Parathyroid adenoma (tissue), 2 donors: ENCODE data around the gene TANGO2.
A peak's percentile ranks its signal among the peaks of the same experiment; 100 is the strongest.

ENCODE experiments used
- H2AFZ ChIP-seq: fragments of 300-600 bp; sonication (generic); one replicate; pipeline ENCODE4 v1.7.0; 2017; ENCODE audit warnings: antibody characterized with exemption, mild to moderate bottlenecking
- H3K27ac ChIP-seq: fragments of 300-600 bp; sonication (generic); one replicate; pipeline ENCODE4 v1.7.0; 2017
- H3K27me3 ChIP-seq: fragments of 300-600 bp; sonication (generic); one replicate; pipeline ENCODE4 v1.7.0; 2017; ENCODE audit warnings: low read length; ENCODE audit not compliant: control insufficient read depth, insufficient read depth
- H3K36me3 ChIP-seq: fragments of 300-600 bp; sonication (generic); one replicate; pipeline ENCODE4 v1.7.0; 2017; ENCODE audit warnings: low read length; ENCODE audit not compliant: control insufficient read depth, insufficient read depth
- H3K4me1 ChIP-seq: fragments of 300-600 bp; sonication (generic); one replicate; pipeline ENCODE4 v1.7.0; 2017; ENCODE audit warnings: control low read depth
- H3K4me2 ChIP-seq: fragments of 300-600 bp; sonication (generic); one replicate; pipeline ENCODE4 v1.7.0; 2017; ENCODE audit warnings: low read length
- H3K4me3 ChIP-seq: fragments of 300-600 bp; sonication (generic); one replicate; pipeline ENCODE4 v1.7.0; 2017; ENCODE audit warnings: low read depth, low read length
- H3K79me2 ChIP-seq: fragments of 300-600 bp; sonication (generic); one replicate; pipeline ENCODE4 v1.7.0; 2017; ENCODE audit warnings: control low read depth
- H3K9ac ChIP-seq: fragments of 300-600 bp; sonication (generic); one replicate; pipeline ENCODE4 v1.7.0; 2017; ENCODE audit warnings: mild to moderate bottlenecking
- H3K9me3 ChIP-seq: fragments of 300-600 bp; sonication (generic); one replicate; pipeline ENCODE4 v1.7.0; 2017; ENCODE audit warnings: low read length; ENCODE audit not compliant: control insufficient read depth
- CTCF ChIP-seq: fragments of 300-600 bp; sonication (generic); IDR thresholded peaks from one replicate; pipeline ENCODE4 v1.7.0; 2017; ENCODE audit warnings: antibody characterized with exemption, mild to moderate bottlenecking
- donor health status: primary hyperparathyroidism.

TANGO2 gene

GRCh38 chr22:20015187-20015625, 5.7 kb upstream of the TANGO2 start:
- Histone ChIP-seq H3K9ac (no peak overlapping the region), H3K4me3 (peak overlapping the region; percentile 22), H3K27me3 (no peaks in the 10 kb centered on the region), H3K4me2 (peak overlapping the region; percentile 53), H3K4me1 (peaks cover 11% of the 10 kb centered on the region), H3K79me2 (no peaks in the 10 kb centered on the region), H3K36me3 (no peaks in the 10 kb centered on the region), H3K9me3 (no peaks in the 10 kb centered on the region), H3K27ac (no peak overlapping the region), H2AFZ (no peak overlapping the region)
- TF ChIP-seq CTCF, result no peak

DNA sequence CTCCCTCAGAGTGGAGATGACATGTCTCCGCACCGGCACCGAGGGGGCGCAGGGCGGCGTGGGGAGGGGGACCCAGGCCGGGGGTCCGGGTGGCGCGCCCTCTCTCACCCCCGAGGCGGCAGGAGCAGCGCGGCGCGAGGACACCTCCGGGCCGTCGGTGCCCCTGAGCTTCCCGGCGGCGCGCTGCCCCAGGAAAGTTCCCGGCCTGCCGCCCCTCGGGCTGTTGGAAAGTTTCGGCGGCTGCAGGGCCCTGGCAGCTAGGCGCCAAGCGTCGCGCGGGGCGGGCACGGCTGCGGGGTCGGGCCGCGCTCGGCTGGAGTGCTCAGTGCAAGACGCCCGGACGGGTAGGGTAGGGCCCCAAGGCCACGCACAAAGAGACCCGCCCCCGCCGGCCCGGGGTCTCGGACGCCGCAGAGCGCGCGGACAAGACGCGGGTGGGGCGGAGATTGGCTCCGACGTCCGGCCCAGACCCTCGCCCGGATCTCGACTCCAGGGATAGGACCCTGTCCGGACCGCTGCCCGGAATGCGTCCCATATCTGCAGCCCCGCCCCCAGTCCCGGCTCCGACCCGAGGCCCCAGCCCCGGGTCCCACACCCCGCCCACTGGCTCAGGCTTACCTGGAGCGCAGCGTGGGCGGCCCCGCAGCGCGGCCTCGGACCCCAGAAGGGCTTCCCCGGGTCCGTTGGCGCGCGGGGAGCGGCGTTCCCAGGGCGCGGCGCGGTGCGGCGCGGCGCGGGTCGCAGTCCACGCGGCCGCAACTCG, 4.8 kb upstream of the TANGO2 start:
- no peaks in the 10 kb centered on the region for H3K36me3 ChIP-seq
- peak overlapping the region; percentile 60 for H2AFZ ChIP-seq
- no peaks in the 10 kb centered on the region for H3K79me2 ChIP-seq
- H3K9ac ChIP-seq, result no peak overlapping the region
- no peak overlapping the region for H3K27ac ChIP-seq
- H3K4me2 ChIP-seq, result peak overlapping the region; percentile 87
- H3K27me3 ChIP-seq, result no peaks in the 10 kb centered on the region
- no peak for TF ChIP-seq CTCF
- H3K4me3 ChIP-seq, result peak overlapping the region; percentile 77
- H3K9me3 ChIP-seq, result no peaks in the 10 kb centered on the region
- H3K4me1 ChIP-seq, result peaks cover 3% of the 10 kb centered on the region

GRCh38 chr22:20016734-20017621, 3.9 kb upstream of the TANGO2 start, which contains the start of gene ARVCF:
Gene ARVCF (minus strand): TSS chr22:20016823. CDS start chr22:19990794, 26,029 bp downstream.
- Histone ChIP-seq H3K4me1 (peaks cover 3% of the 10 kb centered on the region), H3K79me2 (peaks cover under 1% of the 10 kb centered on the region)

DNA sequence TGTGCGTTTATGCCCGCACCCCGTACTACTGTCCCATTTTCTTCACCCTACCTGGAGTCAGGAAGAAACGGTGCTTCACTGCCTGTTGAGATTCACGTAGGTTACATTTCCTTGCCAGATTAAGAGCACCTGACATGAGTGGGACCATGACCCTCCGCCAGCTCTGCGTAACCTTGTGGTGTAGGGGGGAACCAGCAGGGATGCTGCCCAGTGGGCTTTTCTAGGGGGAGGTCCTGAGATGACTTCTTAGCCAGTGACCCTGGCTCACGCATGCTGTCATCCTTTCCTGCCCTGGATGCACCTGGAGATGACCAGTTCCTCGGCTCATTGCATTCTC, 3.3 kb upstream of the TANGO2 start:
- H3K27ac ChIP-seq, result no peak overlapping the region
- H2AFZ ChIP-seq, result no peak overlapping the region
- peaks cover 3% of the 10 kb centered on the region for H3K4me1 ChIP-seq
- TF ChIP-seq CTCF, result no peak
- no peak overlapping the region for H3K4me3 ChIP-seq
- no peaks in the 10 kb centered on the region for H3K36me3 ChIP-seq
- peaks cover 4% of the 10 kb centered on the region for H3K79me2 ChIP-seq
- peak overlapping the region; percentile 87 for H3K4me2 ChIP-seq
- no peak overlapping the region for H3K9ac ChIP-seq
- H3K27me3 ChIP-seq, result no peaks in the 10 kb centered on the region
- no peaks in the 10 kb centered on the region for H3K9me3 ChIP-seq

More at GRCh38 chr22:20016734-20017621, 3.9 kb upstream of the TANGO2 start, which contains the start of gene ARVCF:
- Histone ChIP-seq H3K9ac (no peak within 1 kb of the TSS), H3K27me3 (no peaks in the 10 kb centered on the region), H2AFZ (peak within 1 kb of the TSS; percentile 92), H3K9me3 (no peaks in the 10 kb centered on the region), H3K36me3 (no peaks in the 10 kb centered on the region), H3K27ac (no peak within 1 kb of the TSS), H3K4me3 (peak within 1 kb of the TSS; percentile 77), H3K4me2 (peak within 1 kb of the TSS; percentile 87)
- peak; percentile 18 for TF ChIP-seq CTCF
